HepG2 (cell line): ENCODE measurements around the gene SLC23A3. TPM values are rescaled to one million over a fixed set of nuclear protein-coding genes. Genes with fewer than 3 reads are reported as not detected.
A peak's percentile ranks its signal among the peaks of the same experiment; 100 is the strongest.

Experiments
- BHLHE40 ChIP-seq: IDR thresholded peaks from 2 replicates; pipeline ENCODE4 v1.6.1; 2011; ENCODE audit warnings: low read length, improper control_type of control experiment
- CHD4 ChIP-seq: fragments of 200-600 bp; sonication (generic); IDR thresholded peaks from 2 replicates; pipeline ENCODE4 v1.7.0; 2017; ENCODE audit warnings: mild to moderate bottlenecking, low read length, borderline replicate concordance
- ERF ChIP-seq: IDR thresholded peaks from 2 replicates; pipeline ENCODE4 v1.6.1; 2018; ENCODE audit warnings: missing biosample characterization, missing genetic modification reagents
- MBD4 ChIP-seq: IDR thresholded peaks from 2 replicates; pipeline ENCODE4 v1.6.1; 2012; ENCODE audit warnings: low read length, inconsistent platforms, borderline replicate concordance
- MEIS2 ChIP-seq: sonication (generic); formaldehyde crosslinking; IDR thresholded peaks from 2 replicates; pipeline ENCODE4 v1.9.0; 2021; ENCODE audit warnings: mild to moderate bottlenecking, missing genetic modification reagents
- MLLT10 ChIP-seq: sonication (generic); formaldehyde crosslinking; IDR thresholded peaks from 2 replicates; pipeline ENCODE4 v1.4.0; 2020; ENCODE audit warnings: missing genetic modification reagents
- PHF21A ChIP-seq: sonication (generic); formaldehyde crosslinking; IDR thresholded peaks from 2 replicates; pipeline ENCODE4 v1.5.0; 2020; ENCODE audit warnings: mild to moderate bottlenecking, missing genetic modification reagents
- PRMT3 ChIP-seq: sonication (generic); formaldehyde crosslinking; IDR thresholded peaks from 2 replicates; pipeline ENCODE4 v1.8.1; 2022; ENCODE audit warnings: low read depth, mild to moderate bottlenecking, moderate library complexity, missing genetic modification reagents, borderline replicate concordance
- SP1 ChIP-seq, 2 experiments: fragments of 450-650 bp in 1 of 2; sonication (generic) in 1 of 2; formaldehyde crosslinking in 1 of 2; IDR thresholded peaks; 2 replicates each; pipeline versions ENCODE4 v1.4.0 to v1.6.1; 2016 to 2020; ENCODE audit warnings: missing genetic modification reagents in 1 of 2
- SSRP1 ChIP-seq: IDR thresholded peaks from 2 replicates; pipeline ENCODE4 v1.6.1; 2016; ENCODE audit warnings: control low read depth
- ZNF441 ChIP-seq: sonication (generic); formaldehyde crosslinking; IDR thresholded peaks from 2 replicates; pipeline ENCODE4 v1.7.0; 2021; ENCODE audit warnings: missing genetic modification reagents, borderline replicate concordance
- ZNF878 ChIP-seq: sonication (generic); formaldehyde crosslinking; IDR thresholded peaks from 2 replicates; pipeline ENCODE4 v1.8.1; 2023; ENCODE audit warnings: mild to moderate bottlenecking, missing genetic modification reagents, moderate library complexity
- ZSCAN9 ChIP-seq: IDR thresholded peaks from 2 replicates; pipeline ENCODE4 v1.6.1; 2016; ENCODE audit warnings: borderline replicate concordance
- polyA plus RNA-seq, 8 experiments: library from polyadenylated mRNA; depleted of rRNA in 3 of 8; stranded (reverse) in 7 of 8; unstranded in 1 of 8; fragments of >200 nt; fragmentation: Illumina TruSeq in 4 of 8; extraction: Trizol in 4 of 8; gene quantifications; 2 replicates each; pipeline versions ENCODE4 v1.2.1 to v1.2.3, GENCODE V29; 2011 to 2016; ENCODE audit warnings: low read depth in 4 of 8, missing spikeins in 1 of 8, mixed read lengths in 1 of 8; ENCODE audit not compliant: insufficient read depth in 1 of 8
- total RNA-seq, 5 experiments: library from RNA; depleted of rRNA; stranded (reverse); fragments of >200 nt; fragmentation: Illumina TruSeq; extraction: Trizol; gene quantifications; 2 replicates each; pipeline ENCODE4 v1.2.3, GENCODE V29; 2016; ENCODE audit warnings: low read depth in 1 of 5
- TF ChIP-seq, protein P1 (sequence below): sonication (generic); formaldehyde crosslinking; IDR thresholded peaks from one replicate; pipeline ENCODE4 v1.5.1; 2020; ENCODE audit warnings: mild to moderate bottlenecking, missing genetic modification reagents; ENCODE audit errors: not compliant biosample characterization
- TF ChIP-seq, protein P2 (sequence below): sonication (generic); formaldehyde crosslinking; IDR thresholded peaks from 2 replicates; pipeline ENCODE4 v1.4.0; 2020; ENCODE audit warnings: mild to moderate bottlenecking, missing genetic modification reagents
- TF ChIP-seq, protein P3 (sequence below): sonication (generic); formaldehyde crosslinking; IDR thresholded peaks from 2 replicates; pipeline ENCODE4 v1.4.0; 2020; ENCODE audit warnings: missing genetic modification reagents, borderline replicate concordance

Gene SLC23A3
- total and polyA plus RNA-seq, 2 of the 13 experiments (the other 11 are each of a cell fraction or from before 2014, with no cell fraction given) = 0.38 to 0.78 TPM

DNA sequence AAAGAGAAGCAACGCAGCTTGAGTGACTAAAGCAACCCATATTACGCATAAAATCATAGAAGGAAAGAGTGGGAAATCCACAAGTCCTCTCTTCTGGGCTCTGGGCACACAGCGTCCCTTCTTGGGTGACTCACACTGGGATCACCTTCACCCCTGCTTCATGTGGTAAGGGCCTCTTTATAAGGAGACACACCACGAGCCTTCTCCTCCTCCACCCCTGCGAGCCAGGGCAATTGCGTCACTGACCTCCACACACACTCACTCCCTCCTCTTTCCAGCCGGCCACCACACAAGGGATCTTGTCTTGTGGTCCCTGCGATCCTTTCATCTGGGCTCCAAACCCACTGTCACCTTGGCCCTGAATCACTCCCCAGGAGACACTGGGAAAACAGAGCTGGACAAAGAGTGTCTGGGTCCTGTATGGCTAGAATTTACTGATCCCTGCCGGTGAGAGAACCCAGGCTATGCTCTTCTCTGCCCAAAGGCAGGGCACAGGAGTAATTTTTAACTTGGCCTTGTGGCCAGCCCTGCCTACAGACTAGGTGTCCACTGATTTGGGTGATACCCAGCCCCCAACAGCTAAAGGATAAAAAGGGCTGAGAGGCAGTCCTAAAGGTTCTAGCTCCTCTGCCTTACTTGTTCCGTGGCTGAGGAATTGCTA lies 44.5 kb downstream of the SLC23A3 start (continued):
- TF ChIP-seq MLLT10 (CRISPR knock-in tag) = no peak
- no peak for TF ChIP-seq MBD4
- TF ChIP-seq MEIS2 (CRISPR knock-in tag) = no peak
- TF ChIP-seq, protein P1, sequence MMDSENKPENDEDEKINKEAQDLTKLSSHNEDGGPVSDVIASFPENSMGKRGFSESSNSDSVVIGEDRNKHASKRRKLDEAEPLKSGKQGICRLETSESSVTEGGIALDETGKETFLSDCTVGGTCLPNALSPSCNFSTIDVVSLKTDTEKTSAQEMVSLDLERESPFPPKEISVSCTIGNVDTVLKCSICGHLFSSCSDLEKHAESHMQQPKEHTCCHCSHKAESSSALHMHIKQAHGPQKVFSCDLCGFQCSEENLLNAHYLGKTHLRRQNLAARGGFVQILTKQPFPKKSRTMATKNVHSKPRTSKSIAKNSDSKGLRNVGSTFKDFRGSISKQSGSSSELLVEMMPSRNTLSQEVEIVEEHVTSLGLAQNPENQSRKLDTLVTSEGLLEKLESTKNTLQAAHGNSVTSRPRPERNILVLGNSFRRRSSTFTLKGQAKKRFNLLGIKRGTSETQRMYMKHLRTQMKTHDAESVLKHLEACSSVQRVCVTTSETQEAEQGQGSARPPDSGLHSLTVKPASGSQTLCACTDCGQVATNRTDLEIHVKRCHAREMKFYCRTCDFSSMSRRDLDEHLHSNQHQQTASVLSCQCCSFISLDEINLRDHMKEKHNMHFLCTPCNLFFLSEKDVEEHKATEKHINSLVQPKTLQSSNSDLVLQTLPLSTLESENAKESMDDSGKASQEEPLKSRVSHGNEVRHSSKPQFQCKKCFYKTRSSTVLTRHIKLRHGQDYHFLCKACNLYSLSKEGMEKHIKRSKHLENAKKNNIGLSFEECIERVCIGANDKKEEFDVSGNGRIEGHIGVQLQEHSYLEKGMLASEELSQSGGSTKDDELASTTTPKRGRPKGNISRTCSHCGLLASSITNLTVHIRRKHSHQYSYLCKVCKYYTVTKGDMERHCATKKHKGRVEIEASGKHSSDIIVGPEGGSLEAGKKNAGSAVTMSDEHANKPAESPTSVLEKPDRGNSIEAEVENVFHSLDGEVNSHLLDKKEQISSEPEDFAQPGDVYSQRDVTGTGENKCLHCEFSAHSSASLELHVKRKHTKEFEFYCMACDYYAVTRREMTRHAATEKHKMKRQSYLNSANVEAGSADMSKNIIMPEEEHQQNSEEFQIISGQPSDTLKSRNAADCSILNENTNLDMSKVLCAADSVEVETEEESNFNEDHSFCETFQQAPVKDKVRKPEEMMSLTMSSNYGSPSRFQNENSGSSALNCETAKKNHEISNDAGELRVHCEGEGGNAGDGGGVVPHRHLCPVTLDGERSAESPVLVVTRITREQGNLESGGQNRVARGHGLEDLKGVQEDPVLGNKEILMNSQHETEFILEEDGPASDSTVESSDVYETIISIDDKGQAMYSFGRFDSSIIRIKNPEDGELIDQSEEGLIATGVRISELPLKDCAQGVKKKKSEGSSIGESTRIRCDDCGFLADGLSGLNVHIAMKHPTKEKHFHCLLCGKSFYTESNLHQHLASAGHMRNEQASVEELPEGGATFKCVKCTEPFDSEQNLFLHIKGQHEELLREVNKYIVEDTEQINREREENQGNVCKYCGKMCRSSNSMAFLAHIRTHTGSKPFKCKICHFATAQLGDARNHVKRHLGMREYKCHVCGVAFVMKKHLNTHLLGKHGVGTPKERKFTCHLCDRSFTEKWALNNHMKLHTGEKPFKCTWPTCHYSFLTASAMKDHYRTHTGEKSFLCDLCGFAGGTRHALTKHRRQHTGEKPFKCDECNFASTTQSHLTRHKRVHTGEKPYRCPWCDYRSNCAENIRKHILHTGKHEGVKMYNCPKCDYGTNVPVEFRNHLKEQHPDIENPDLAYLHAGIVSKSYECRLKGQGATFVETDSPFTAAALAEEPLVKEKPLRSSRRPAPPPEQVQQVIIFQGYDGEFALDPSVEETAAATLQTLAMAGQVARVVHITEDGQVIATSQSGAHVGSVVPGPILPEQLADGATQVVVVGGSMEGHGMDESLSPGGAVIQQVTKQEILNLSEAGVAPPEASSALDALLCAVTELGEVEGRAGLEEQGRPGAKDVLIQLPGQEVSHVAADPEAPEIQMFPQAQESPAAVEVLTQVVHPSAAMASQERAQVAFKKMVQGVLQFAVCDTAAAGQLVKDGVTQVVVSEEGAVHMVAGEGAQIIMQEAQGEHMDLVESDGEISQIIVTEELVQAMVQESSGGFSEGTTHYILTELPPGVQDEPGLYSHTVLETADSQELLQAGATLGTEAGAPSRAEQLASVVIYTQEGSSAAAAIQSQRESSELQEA (CRISPR knock-in tag) = no peak
- no peak for TF ChIP-seq CHD4
- no peak for TF ChIP-seq ZSCAN9
- no peak for TF ChIP-seq ZNF878 (CRISPR knock-in tag)
- TF ChIP-seq, protein P2, sequence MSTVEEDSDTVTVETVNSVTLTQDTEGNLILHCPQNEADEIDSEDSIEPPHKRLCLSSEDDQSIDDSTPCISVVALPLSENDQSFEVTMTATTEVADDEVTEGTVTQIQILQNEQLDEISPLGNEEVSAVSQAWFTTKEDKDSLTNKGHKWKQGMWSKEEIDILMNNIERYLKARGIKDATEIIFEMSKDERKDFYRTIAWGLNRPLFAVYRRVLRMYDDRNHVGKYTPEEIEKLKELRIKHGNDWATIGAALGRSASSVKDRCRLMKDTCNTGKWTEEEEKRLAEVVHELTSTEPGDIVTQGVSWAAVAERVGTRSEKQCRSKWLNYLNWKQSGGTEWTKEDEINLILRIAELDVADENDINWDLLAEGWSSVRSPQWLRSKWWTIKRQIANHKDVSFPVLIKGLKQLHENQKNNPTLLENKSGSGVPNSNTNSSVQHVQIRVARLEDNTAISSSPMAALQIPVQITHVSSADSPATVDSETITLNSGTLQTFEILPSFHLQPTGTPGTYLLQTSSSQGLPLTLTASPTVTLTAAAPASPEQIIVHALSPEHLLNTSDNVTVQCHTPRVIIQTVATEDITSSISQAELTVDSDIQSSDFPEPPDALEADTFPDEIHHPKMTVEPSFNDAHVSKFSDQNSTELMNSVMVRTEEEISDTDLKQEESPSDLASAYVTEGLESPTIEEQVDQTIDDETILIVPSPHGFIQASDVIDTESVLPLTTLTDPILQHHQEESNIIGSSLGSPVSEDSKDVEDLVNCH = no peak
- 0 out of 2 replicates have a peak, but pooled peaks have one; percentile 18 for TF ChIP-seq ERF
- TF ChIP-seq PRMT3 (CRISPR knock-in tag) = no peak
- no peak for TF ChIP-seq BHLHE40
- peak; percentile 37; the same call in 1 of the 2 replicates for TF ChIP-seq PHF21A
- TF ChIP-seq SP1 (IDR thresholded peaks at IDR 0.05) = no peak
- TF ChIP-seq SP1 (CRISPR knock-in tag; IDR thresholded peaks at IDR 0.05) = no peak
- no peak for TF ChIP-seq ZNF441 (CRISPR knock-in tag)
- TF ChIP-seq, protein P3, sequence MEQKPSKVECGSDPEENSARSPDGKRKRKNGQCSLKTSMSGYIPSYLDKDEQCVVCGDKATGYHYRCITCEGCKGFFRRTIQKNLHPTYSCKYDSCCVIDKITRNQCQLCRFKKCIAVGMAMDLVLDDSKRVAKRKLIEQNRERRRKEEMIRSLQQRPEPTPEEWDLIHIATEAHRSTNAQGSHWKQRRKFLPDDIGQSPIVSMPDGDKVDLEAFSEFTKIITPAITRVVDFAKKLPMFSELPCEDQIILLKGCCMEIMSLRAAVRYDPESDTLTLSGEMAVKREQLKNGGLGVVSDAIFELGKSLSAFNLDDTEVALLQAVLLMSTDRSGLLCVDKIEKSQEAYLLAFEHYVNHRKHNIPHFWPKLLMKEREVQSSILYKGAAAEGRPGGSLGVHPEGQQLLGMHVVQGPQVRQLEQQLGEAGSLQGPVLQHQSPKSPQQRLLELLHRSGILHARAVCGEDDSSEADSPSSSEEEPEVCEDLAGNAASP = peak; percentile 61; the same call in 1 of the 2 replicates
- no peak for TF ChIP-seq SSRP1 (CRISPR knock-in tag)
